IMR-90 (cell line): Measurements from ENCODE around the gene LYRM2. TPM values are rescaled to one million over a fixed set of nuclear protein-coding genes. Genes with fewer than 3 reads are reported as not detected.

Experiments
- ATAC-seq: fragments of 200-7000 bp; cut with Tn5 transposase; 2 replicates; pipeline ENCODE4 v1.9.1; 2020; ENCODE audit warnings: low read depth, mild to moderate bottlenecking, moderate library complexity
- BruUV-seq: library from RNA; stranded (reverse); fragments of 400-500 nt; replicated peaks from 2 replicates; lab custom pipeline; 2021; lab: Mats Ljungman, UMichigan
- CTCF ChIA-PET: fragments of 300-600 bp; formaldehyde crosslinking; extraction: SDS; loops from one replicate; lab custom pipeline; 2021; ENCODE audit warnings: antibody characterized with exemption; lab: Yijun Ruan, JAX
- POLR2A ChIA-PET: fragments of 300-600 bp; sonication (Branson Sonifier 250); formaldehyde crosslinking; loops from one replicate; lab custom pipeline; 2022; ENCODE audit warnings: antibody characterized with exemption; ENCODE audit not compliant: unreplicated experiment; lab: Charles Lee
- DNase-seq: peaks from one replicate; pipeline ENCODE4 v3.0.0; 2013
- H2AFZ ChIP-seq: replicated peaks from 2 replicates; pipeline ENCODE3; 2013; ENCODE audit warnings: low read length, mild to moderate bottlenecking; ENCODE audit not compliant: poor library complexity
- H2AK5ac ChIP-seq: 2 replicates; pipeline ENCODE4 v1.6.1; 2013; ENCODE audit warnings: low read depth, low read length, inconsistent platforms
- H2AK9ac ChIP-seq: replicated peaks from 2 replicates; pipeline ENCODE3; 2013; ENCODE audit warnings: mild to moderate bottlenecking, low read depth, low read length, moderate library complexity; ENCODE audit not compliant: poor library complexity
- H2BK120ac ChIP-seq: 2 replicates; pipeline ENCODE4 v1.6.1; 2013; ENCODE audit warnings: low read depth, low read length, inconsistent platforms
- H2BK15ac ChIP-seq: 3 replicates; pipeline ENCODE4 v1.6.1; 2013; ENCODE audit warnings: low read depth, low read length, inconsistent platforms
- H2BK20ac ChIP-seq: 2 replicates; pipeline ENCODE4 v1.6.1; 2013; ENCODE audit warnings: low read depth, mild to moderate bottlenecking, inconsistent platforms, low read length, moderate library complexity
- H2BK5ac ChIP-seq: 2 replicates; pipeline ENCODE4 v1.6.1; 2013; ENCODE audit warnings: mild to moderate bottlenecking, low read depth, low read length, inconsistent platforms; ENCODE audit not compliant: poor library complexity, severe bottlenecking
- H3K14ac ChIP-seq: replicated peaks from 2 replicates; pipeline ENCODE4 v1.6.1; 2013; ENCODE audit warnings: low read depth, low read length, inconsistent platforms
- H3K18ac ChIP-seq: 2 replicates; pipeline ENCODE4 v1.6.1; 2013; ENCODE audit warnings: low read depth, low read length, control low read depth
- H3K23ac ChIP-seq: 2 replicates; pipeline ENCODE4 v1.6.1; 2013; ENCODE audit warnings: low read depth, low read length, inconsistent platforms
- H3K27ac ChIP-seq: 2 replicates; pipeline ENCODE4 v1.5.1; 2013; ENCODE audit warnings: mild to moderate bottlenecking, control low read depth, low read length; ENCODE audit not compliant: insufficient read depth
- H3K27me3 ChIP-seq: 2 replicates; pipeline ENCODE4 v1.6.1; 2013; ENCODE audit warnings: low read length; ENCODE audit not compliant: control insufficient read depth, insufficient read depth
- H3K36me3 ChIP-seq: 2 replicates; pipeline ENCODE4 v1.6.1; 2013; ENCODE audit warnings: low read length, mixed read lengths; ENCODE audit not compliant: control insufficient read depth, insufficient read depth
- H3K4ac ChIP-seq: 2 replicates; pipeline ENCODE4 v1.6.1; 2013; ENCODE audit warnings: low read depth, low read length, inconsistent platforms
- H3K4me1 ChIP-seq: 2 replicates; pipeline ENCODE4 v1.6.1; 2013; ENCODE audit warnings: low read length, mixed read lengths; ENCODE audit not compliant: control insufficient read depth, insufficient read depth
- H3K4me2 ChIP-seq: 2 replicates; pipeline ENCODE4 v1.6.1; 2013; ENCODE audit warnings: low read depth, mild to moderate bottlenecking, control low read depth, low read length, moderate library complexity
- H3K4me3 ChIP-seq: 2 replicates; pipeline ENCODE4 v1.5.1; 2013; ENCODE audit warnings: low read depth, mild to moderate bottlenecking, control low read depth, low read length, moderate library complexity; ENCODE audit not compliant: insufficient read depth
- H3K56ac ChIP-seq: 2 replicates; pipeline ENCODE4 v1.6.1; 2013; ENCODE audit warnings: low read length, inconsistent platforms; ENCODE audit not compliant: insufficient read depth; ENCODE audit errors: extremely low read depth
- H3K79me1 ChIP-seq, 2 experiments: 2 replicates each; pipeline ENCODE4 v1.6.1; 2013; ENCODE audit warnings: low read length in 2 of 2, inconsistent platforms in 1 of 2, low read depth in 1 of 2
- H3K9ac ChIP-seq: 2 replicates; pipeline ENCODE4 v1.6.1; 2013; ENCODE audit warnings: low read depth, low read length, control low read depth
- H3K9me1 ChIP-seq: 2 replicates; pipeline ENCODE4 v1.6.1; 2013; ENCODE audit warnings: low read length, inconsistent platforms; ENCODE audit not compliant: insufficient read depth
- H3K9me3 ChIP-seq: 2 replicates; pipeline ENCODE4 v1.6.1; 2013; ENCODE audit warnings: low read length; ENCODE audit not compliant: control insufficient read depth, insufficient read depth
- H4K20me1 ChIP-seq: 2 replicates; pipeline ENCODE4 v1.6.1; 2013; ENCODE audit warnings: low read length, inconsistent platforms; ENCODE audit not compliant: insufficient read depth
- H4K5ac ChIP-seq: 2 replicates; pipeline ENCODE4 v1.6.1; 2013; ENCODE audit warnings: mild to moderate bottlenecking, low read depth, low read length, control low read depth
- H4K8ac ChIP-seq, 2 experiments: 2 replicates each; pipeline ENCODE4 v1.6.1; 2013; ENCODE audit warnings: low read depth in 2 of 2, low read length in 2 of 2, control low read depth in 1 of 2, inconsistent platforms in 1 of 2
- H4K91ac ChIP-seq: 2 replicates; pipeline ENCODE4 v1.6.1; 2013; ENCODE audit warnings: low read depth, low read length, inconsistent platforms; ENCODE audit not compliant: insufficient read depth
- BHLHE40 ChIP-seq: fragments of 150-350 bp; IDR thresholded peaks from 2 replicates; pipeline ENCODE4 v1.6.1; 2016; ENCODE audit warnings: mild to moderate bottlenecking, low read depth, low read length
- CEBPB ChIP-seq: IDR thresholded peaks from 2 replicates; pipeline ENCODE4 v1.6.1; 2012; ENCODE audit warnings: low read depth, low read length, improper control_type of control experiment
- CHD1 ChIP-seq: IDR thresholded peaks from 2 replicates; pipeline ENCODE4 v1.6.1; 2012; ENCODE audit warnings: low read depth, low read length, improper control_type of control experiment
- FOS ChIP-seq: fragments of 150-350 bp; IDR thresholded peaks from 2 replicates; pipeline ENCODE4 v1.6.1; 2016; ENCODE audit warnings: low read depth, low read length
- MAFK ChIP-seq: IDR thresholded peaks from 2 replicates; pipeline ENCODE4 v1.6.1; 2012; ENCODE audit warnings: low read depth, low read length, improper control_type of control experiment
- MAZ ChIP-seq: IDR thresholded peaks from 2 replicates; pipeline ENCODE4 v1.6.1; 2012; ENCODE audit warnings: low read depth, mild to moderate bottlenecking, low read length, improper control_type of control experiment, moderate library complexity, borderline replicate concordance
- MXI1 ChIP-seq: IDR thresholded peaks from 2 replicates; pipeline ENCODE4 v1.6.1; 2012; ENCODE audit warnings: low read depth, mild to moderate bottlenecking, low read length, moderate library complexity, borderline replicate concordance
- NFE2L2 ChIP-seq: fragments of 150-350 bp; IDR thresholded peaks from 2 replicates; pipeline ENCODE4 v1.6.1; 2016; ENCODE audit warnings: low read depth, mild to moderate bottlenecking, low read length
- POLR2A ChIP-seq: IDR thresholded peaks from 2 replicates; pipeline ENCODE4 v1.6.1; 2012; ENCODE audit warnings: mild to moderate bottlenecking, low read depth, low read length
- RAD21 ChIP-seq: IDR thresholded peaks from 2 replicates; pipeline ENCODE4 v1.6.1; 2012; ENCODE audit warnings: low read length, improper control_type of control experiment
- RCOR1 ChIP-seq: IDR thresholded peaks from 2 replicates; pipeline ENCODE4 v1.6.1; 2012; ENCODE audit warnings: mild to moderate bottlenecking, low read length, improper control_type of control experiment; ENCODE audit not compliant: insufficient replicate concordance
- RFX5 ChIP-seq: IDR thresholded peaks from 2 replicates; pipeline ENCODE4 v1.8.0; 2012; ENCODE audit warnings: low read depth, mild to moderate bottlenecking, low read length, moderate library complexity
- SMC3 ChIP-seq: fragments of 150-350 bp; IDR thresholded peaks from 2 replicates; pipeline ENCODE4 v1.6.1; 2016; ENCODE audit warnings: low read depth, mild to moderate bottlenecking, antibody characterized with exemption, low read length, moderate library complexity
- WGBS, 2 experiments: methylation state at CpG; one replicate each; pipeline versions ENCODE4 v1.1.5 to v1.1.7; 2013; ENCODE audit warnings: missing lambda C conversion rate in 2 of 2; ENCODE audit not compliant: insufficient read length in 1 of 2; ENCODE audit errors: extremely low coverage in 2 of 2; 5-methylcytosine and 5-hydroxymethylcytosine counted together
- dilution Hi-C: fragments of 300-500 bp; cut with HindIII; formaldehyde crosslinking; loops from one replicate; pipeline ENCODE4 v1.14.3; 2018; ENCODE audit warnings: low sequenced_read_pairs; ENCODE audit not compliant: unreplicated experiment
- in situ Hi-C: fragments of 300-500 bp; cut with MboI; formaldehyde crosslinking; loops from 3 replicates; pipeline ENCODE4 v1.14.3; 2019; ENCODE audit warnings: low sequenced_read_pairs, inconsistent platforms, mixed read lengths
- intact Hi-C: fragments of 100-400 bp; cut with micrococcal nuclease; formaldehyde crosslinking; loops from 2 replicates; pipeline ENCODE4 v1.10.0; 2022
- polyA plus RNA-seq, 3 experiments: library from polyadenylated mRNA; depleted of rRNA; stranded (reverse); fragments of >200 nt; gene quantifications; 2 replicates each; pipeline ENCODE4 v1.2.3, GENCODE V29; 2012; ENCODE audit warnings: low replicate concordance in 1 of 3
- total RNA-seq: library from RNA; depleted of rRNA; stranded (reverse); fragments of >200 nt; gene quantifications from 2 replicates; pipeline ENCODE4 v1.2.3, GENCODE V29; 2012
- TF ChIP-seq, protein P1 (sequence below): conservative IDR thresholded peaks from 2 replicates; pipeline ENCODE4 v1.5.1; 2012; ENCODE audit warnings: mild to moderate bottlenecking, low read depth, low read length, improper control_type of control experiment
- TF ChIP-seq, protein P2 (sequence below): fragments of 150-350 bp; IDR thresholded peaks from 2 replicates; pipeline ENCODE4 v1.6.1; 2017; ENCODE audit warnings: mild to moderate bottlenecking, antibody characterized with exemption, low read length, low read depth
- TF ChIP-seq, protein P3 (sequence below): fragments of 150-350 bp; IDR thresholded peaks from 2 replicates; pipeline ENCODE4 v1.6.1; 2016; ENCODE audit warnings: low read depth, mild to moderate bottlenecking, low read length, moderate library complexity, borderline replicate concordance

Gene LYRM2
- total and polyA plus RNA-seq, 2 of the 4 experiments (the other 2 are of a cell fraction) = 14.0 to 24.0 TPM

DNA sequence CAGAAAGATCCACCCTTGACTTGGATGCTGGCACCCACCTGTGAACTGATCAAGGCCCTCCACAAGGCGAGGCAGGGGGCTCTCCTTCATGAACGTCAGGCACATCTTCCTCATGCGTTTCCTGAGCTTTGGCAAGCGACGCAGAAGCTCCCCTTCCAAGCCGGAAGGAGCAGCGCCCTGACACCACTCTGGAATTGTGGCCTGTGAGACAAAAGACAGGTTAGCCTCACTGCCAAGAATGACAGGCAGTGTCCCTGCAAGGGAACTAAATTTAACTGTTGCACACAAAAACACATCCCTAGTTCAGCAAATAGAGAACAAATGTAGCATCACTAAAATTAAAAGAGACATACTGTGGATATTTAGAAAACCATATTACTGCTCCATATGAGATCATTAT, 42.0 kb upstream of the LYRM2 start:
- intact Hi-C loops = no loop called here
- dilution Hi-C loops = no loop called here
- H3K36me3 ChIP-seq = peaks cover 49% of the 10 kb centered on the region

More for the DNA sequence above, 42.0 kb upstream of the LYRM2 start:
- H2BK5ac ChIP-seq = no peak overlapping the region
- H3K4me1 ChIP-seq = peaks cover 3% of the 10 kb centered on the region; the same call in 1 of the 2 replicates
- WGBS, 2 experiments = 90% methylated on average over 5 of the region's 7 CpGs; no CpG with 5 or more reads in 1 of the 2 experiments
- H3K27me3 ChIP-seq = no peaks in the 10 kb centered on the region
- no peak overlapping the region for H4K5ac ChIP-seq
- no peak overlapping the region for H3K18ac ChIP-seq
- ChIA-PET CTCF (no interaction called here), POLR2A (no interaction called here)
- no peak overlapping the region for H3K23ac ChIP-seq
- no peak overlapping the region for H4K91ac ChIP-seq
- no peaks in the 10 kb centered on the region for H4K20me1 ChIP-seq
- peaks cover 3% of the 10 kb centered on the region; the same call in 1 of the 2 replicates for H3K9me1 ChIP-seq
- no peak for TF ChIP-seq RAD21
- TF ChIP-seq, protein P1, sequence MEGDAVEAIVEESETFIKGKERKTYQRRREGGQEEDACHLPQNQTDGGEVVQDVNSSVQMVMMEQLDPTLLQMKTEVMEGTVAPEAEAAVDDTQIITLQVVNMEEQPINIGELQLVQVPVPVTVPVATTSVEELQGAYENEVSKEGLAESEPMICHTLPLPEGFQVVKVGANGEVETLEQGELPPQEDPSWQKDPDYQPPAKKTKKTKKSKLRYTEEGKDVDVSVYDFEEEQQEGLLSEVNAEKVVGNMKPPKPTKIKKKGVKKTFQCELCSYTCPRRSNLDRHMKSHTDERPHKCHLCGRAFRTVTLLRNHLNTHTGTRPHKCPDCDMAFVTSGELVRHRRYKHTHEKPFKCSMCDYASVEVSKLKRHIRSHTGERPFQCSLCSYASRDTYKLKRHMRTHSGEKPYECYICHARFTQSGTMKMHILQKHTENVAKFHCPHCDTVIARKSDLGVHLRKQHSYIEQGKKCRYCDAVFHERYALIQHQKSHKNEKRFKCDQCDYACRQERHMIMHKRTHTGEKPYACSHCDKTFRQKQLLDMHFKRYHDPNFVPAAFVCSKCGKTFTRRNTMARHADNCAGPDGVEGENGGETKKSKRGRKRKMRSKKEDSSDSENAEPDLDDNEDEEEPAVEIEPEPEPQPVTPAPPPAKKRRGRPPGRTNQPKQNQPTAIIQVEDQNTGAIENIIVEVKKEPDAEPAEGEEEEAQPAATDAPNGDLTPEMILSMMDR = no peak
- no peak for TF ChIP-seq MAFK
- TF ChIP-seq RFX5 = no peak
- TF ChIP-seq MAZ = no peak
- TF ChIP-seq, protein P2, sequence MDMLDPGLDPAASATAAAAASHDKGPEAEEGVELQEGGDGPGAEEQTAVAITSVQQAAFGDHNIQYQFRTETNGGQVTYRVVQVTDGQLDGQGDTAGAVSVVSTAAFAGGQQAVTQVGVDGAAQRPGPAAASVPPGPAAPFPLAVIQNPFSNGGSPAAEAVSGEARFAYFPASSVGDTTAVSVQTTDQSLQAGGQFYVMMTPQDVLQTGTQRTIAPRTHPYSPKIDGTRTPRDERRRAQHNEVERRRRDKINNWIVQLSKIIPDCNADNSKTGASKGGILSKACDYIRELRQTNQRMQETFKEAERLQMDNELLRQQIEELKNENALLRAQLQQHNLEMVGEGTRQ = no peak
- no peak for TF ChIP-seq NFE2L2
- no peak for TF ChIP-seq BHLHE40
- TF ChIP-seq CHD1 = no peak
- TF ChIP-seq SMC3 = no peak
- TF ChIP-seq POLR2A = no peak
- TF ChIP-seq, protein P3, sequence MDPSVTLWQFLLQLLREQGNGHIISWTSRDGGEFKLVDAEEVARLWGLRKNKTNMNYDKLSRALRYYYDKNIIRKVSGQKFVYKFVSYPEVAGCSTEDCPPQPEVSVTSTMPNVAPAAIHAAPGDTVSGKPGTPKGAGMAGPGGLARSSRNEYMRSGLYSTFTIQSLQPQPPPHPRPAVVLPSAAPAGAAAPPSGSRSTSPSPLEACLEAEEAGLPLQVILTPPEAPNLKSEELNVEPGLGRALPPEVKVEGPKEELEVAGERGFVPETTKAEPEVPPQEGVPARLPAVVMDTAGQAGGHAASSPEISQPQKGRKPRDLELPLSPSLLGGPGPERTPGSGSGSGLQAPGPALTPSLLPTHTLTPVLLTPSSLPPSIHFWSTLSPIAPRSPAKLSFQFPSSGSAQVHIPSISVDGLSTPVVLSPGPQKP = no peak
- no peak for TF ChIP-seq CEBPB
- no peak for TF ChIP-seq MXI1
- no peak for TF ChIP-seq RCOR1
- no peak for TF ChIP-seq FOS
- no peaks in the 10 kb centered on the region for H3K79me1 ChIP-seq
- no peak overlapping the region for H4K8ac ChIP-seq
- H2BK15ac ChIP-seq = no peak overlapping the region
- ATAC-seq (no peak), DNase-seq (no peak)
- H2BK20ac ChIP-seq = no peak overlapping the region
- BruUV-seq = no TSS peak
- no peak overlapping the region for H3K56ac ChIP-seq
- H2AK5ac ChIP-seq = no peak overlapping the region
- H3K14ac ChIP-seq = no peak overlapping the region
- H2AFZ ChIP-seq = no peak overlapping the region
- H3K4ac ChIP-seq = no peak overlapping the region
- in situ Hi-C loops = no loop called here
- no peaks in the 10 kb centered on the region for H3K9me3 ChIP-seq
- H3K4me3 ChIP-seq = no peak overlapping the region
- no peak overlapping the region for H2BK120ac ChIP-seq
- H3K4me2 ChIP-seq = no peak overlapping the region
- no peak overlapping the region for H2AK9ac ChIP-seq
- H3K9ac ChIP-seq = no peak overlapping the region
- no peak overlapping the region for H3K27ac ChIP-seq
